T-cell (primary cell): Measurements from ENCODE around the gene IDH1. TPM values are rescaled to one million over a fixed set of nuclear protein-coding genes. Genes with fewer than 3 reads are reported as not detected.

Source experiments
- ATAC-seq, 4 experiments: fragments of 200-7000 bp in 3 of 4; fragments of 150-1000 bp in 1 of 4; cut with Tn5 transposase; replicated peaks in 1 of 4; 1 replicate in 3 of 4; 2 replicates in 1 of 4; pipeline ENCODE4 v1.10.0; 2021; ENCODE audit warnings: moderate library complexity in 3 of 4, mild to moderate bottlenecking in 2 of 4, moderate number of reproducible peaks in 1 of 4
- CTCF ChIA-PET, 2 donors: fragments of 300-600 bp; sonication (Branson Sonifier 250); formaldehyde crosslinking; loops; one replicate each; lab custom pipeline; 2022; ENCODE audit warnings: antibody characterized with exemption in 2 of 2; lab: Charles Lee
- POLR2A ChIA-PET, 2 donors: fragments of 300-600 bp; sonication (Branson Sonifier 250); formaldehyde crosslinking; loops; one replicate each; lab custom pipeline; 2022; ENCODE audit warnings: antibody characterized with exemption in 2 of 2; lab: Charles Lee
- DNase-seq, 35 experiments: peaks; one replicate each; pipeline versions ENCODE4 v3.0.0 to v3.0.0-alpha.2; 2013 to 2023
- H3K27ac ChIP-seq: one replicate; pipeline ENCODE4 v1.5.1; 2013; ENCODE audit warnings: low read length
- H3K27me3 ChIP-seq, 2 experiments: replicated peaks in 1 of 2; 1 replicate in 1 of 2; 2 replicates in 1 of 2; pipeline versions ENCODE4 v1.6.1 to v1.7.0; 2013; ENCODE audit warnings: low read length in 1 of 2, mixed read lengths in 1 of 2; ENCODE audit not compliant: control insufficient read depth in 2 of 2, insufficient read depth in 2 of 2; ENCODE audit errors: extremely low read depth in 1 of 2
- H3K36me3 ChIP-seq, 2 donors: 1 replicate in 1 of 2; 2 replicates in 1 of 2; pipeline versions ENCODE4 v1.6.1 to v1.7.0; 2013; ENCODE audit warnings: low read length in 1 of 2; ENCODE audit not compliant: control insufficient read depth in 2 of 2, insufficient read depth in 1 of 2; ENCODE audit errors: extremely low read depth in 1 of 2
- H3K4me1 ChIP-seq, 2 experiments: 1 replicate in 1 of 2; 2 replicates in 1 of 2; pipeline versions ENCODE4 v1.6.1 to v1.7.0; 2013; ENCODE audit warnings: low read length in 2 of 2, mixed read lengths in 1 of 2; ENCODE audit not compliant: insufficient read depth in 2 of 2, control insufficient read depth in 1 of 2; ENCODE audit errors: extremely low read depth in 1 of 2
- H3K4me3 ChIP-seq, 2 donors: 1 replicate in 1 of 2; 2 replicates in 1 of 2; pipeline versions ENCODE4 v1.5.1 to v1.7.0; 2013; ENCODE audit warnings: mild to moderate bottlenecking in 2 of 2, low read length in 1 of 2, moderate library complexity in 1 of 2; ENCODE audit not compliant: control insufficient read depth in 1 of 2; ENCODE audit errors: extremely low read depth in 1 of 2
- H3K9me3 ChIP-seq: 2 replicates; pipeline ENCODE4 v1.7.0; 2013
- H3K27ac Mint-ChIP-seq, 2 donors: one replicate each; pipeline ENCODE4 v1.8.0; 2020 to 2021; ENCODE audit warnings: mild to moderate bottlenecking in 2 of 2, mixed read lengths in 2 of 2
- H3K27me3 Mint-ChIP-seq, 2 donors: one replicate each; pipeline ENCODE4 v1.8.0; 2021 to 2022; ENCODE audit warnings: mixed read lengths in 2 of 2
- H3K36me3 Mint-ChIP-seq: one replicate; pipeline ENCODE4 v1.8.0; 2021; ENCODE audit warnings: mixed read lengths
- H3K4me1 Mint-ChIP-seq, 3 donors: one replicate each; pipeline ENCODE4 v1.8.0; 2020 to 2022; ENCODE audit warnings: mixed read lengths in 3 of 3, mild to moderate bottlenecking in 1 of 3
- H3K4me3 Mint-ChIP-seq, 3 donors: one replicate each; pipeline ENCODE4 v1.8.0; 2020 to 2022; ENCODE audit warnings: mild to moderate bottlenecking in 3 of 3, mixed read lengths in 3 of 3, moderate library complexity in 3 of 3
- H3K9me3 Mint-ChIP-seq, 3 donors: one replicate each; pipeline ENCODE4 v1.8.0; 2020 to 2022; ENCODE audit warnings: mixed read lengths in 3 of 3
- WGBS: methylation state at CpG from one replicate; pipeline ENCODE4 v1.1.5; 2013; ENCODE audit warnings: missing lambda C conversion rate; ENCODE audit not compliant: insufficient coverage; 5-methylcytosine and 5-hydroxymethylcytosine counted together
- total RNA-seq, 35 experiments: library from RNA in 6 of 35; stranded (reverse) in 6 of 35; fragments of 120-200 nt in 1 of 35; gene quantifications; one replicate each; pipeline versions ENCODE4 v1.2.1 to v1.2.4 and lab custom pipeline; 2013 to 2026

Gene IDH1
- total RNA-seq, 5 donors from 2014 or later (not counting 1 experiment from before 2014, with no cell fraction given): 5.1 to 22.9 (median 22.2) TPM

- no peaks in the 10 kb centered on the region for H3K9me3 ChIP-seq
- H3K27ac ChIP-seq: no peak overlapping the region
- no peaks in the 10 kb centered on the region for H3K4me1 ChIP-seq
- H3K27me3 ChIP-seq: no peaks in the 10 kb centered on the region
- peaks cover 54% of the 10 kb centered on the region for H3K36me3 Mint-ChIP-seq
- ChIA-PET POLR2A (no interaction called here), CTCF (no interaction called here)
- WGBS: no CpG with 5 or more reads among the region's 2 CpGs
- H3K4me1 Mint-ChIP-seq: no peaks in the 10 kb centered on the region
- ATAC-seq (no peak), DNase-seq (no peak)
- H3K4me3 ChIP-seq: no peak overlapping the region
- no peak overlapping the region for H3K27ac Mint-ChIP-seq
- peaks cover 4 to 34% of the 10 kb centered on the region in 2 donors for H3K36me3 ChIP-seq
- peaks cover 4 to 15% (median 15%) of the 10 kb centered on the region in 3 donors for H3K9me3 Mint-ChIP-seq
- H3K4me3 Mint-ChIP-seq: no peak overlapping the region
- no peaks in the 10 kb centered on the region for H3K27me3 Mint-ChIP-seq
Measured at GRCh38 chr2:208235860-208236259, 19.0 kb downstream of the IDH1 start.

- peaks cover 0 to 2% of the 10 kb centered on the region in 2 experiments for H3K27me3 ChIP-seq
- H3K36me3 ChIP-seq: peaks cover 2 to 24% of the 10 kb centered on the region in 2 donors
- no peak overlapping the region for H3K27ac ChIP-seq
- Mint-ChIP-seq H3K9me3 (peaks cover 4 to 22% (median 15%) of the 10 kb centered on the region in 3 donors), H3K4me1 (no peaks in the 10 kb centered on the region), H3K4me3 (no peak overlapping the region), H3K36me3 (peaks cover 48% of the 10 kb centered on the region), H3K27me3 (no peaks in the 10 kb centered on the region), H3K27ac (no peak overlapping the region)
- POLR2A ChIA-PET: no interaction called here
- ATAC-seq: no peak
- no peak for DNase-seq
- WGBS: no CpG with 5 or more reads among the region's 1 CpG
- no peak overlapping the region for H3K4me3 ChIP-seq
- CTCF ChIA-PET: interaction anchor here in 1 of 2 donors (0.6 kb wide), 1 partner anchor 11 kb away, joined by 5 read pairs; no protein-coding TSS in a partner anchor
- H3K4me1 ChIP-seq: no peaks in the 10 kb centered on the region
- H3K9me3 ChIP-seq: no peaks in the 10 kb centered on the region
Measured at GRCh38 chr2:208234786-208235185, 20.1 kb downstream of the IDH1 start.

- ChIA-PET CTCF (interaction anchor here in 1 of 2 donors (0.6 to 0.7 kb wide), 2 partner anchors 99 to 312 kb away, joined by 3 read pairs; no protein-coding TSS in a partner anchor), POLR2A (no interaction called here)
- Histone ChIP-seq H3K27me3 (peaks cover 0 to 2% of the 10 kb centered on the region in 2 experiments), H3K4me3 (no peak overlapping the region), H3K36me3 (no peaks in the 10 kb centered on the region), H3K4me1 (no peaks in the 10 kb centered on the region), H3K27ac (no peak overlapping the region), H3K9me3 (no peaks in the 10 kb centered on the region)
- no peak overlapping the region for H3K4me3 Mint-ChIP-seq
- H3K4me1 Mint-ChIP-seq: no peaks in the 10 kb centered on the region
- H3K27me3 Mint-ChIP-seq: no peaks in the 10 kb centered on the region
- no CpG with 5 or more reads among the region's 1 CpG for WGBS
- ATAC-seq: no peak
- H3K36me3 Mint-ChIP-seq: peaks cover 3% of the 10 kb centered on the region
- H3K27ac Mint-ChIP-seq: no peak overlapping the region
- H3K9me3 Mint-ChIP-seq: peaks cover 4 to 19% (median 8%) of the 10 kb centered on the region in 3 donors
- no peak for DNase-seq
Measured at GRCh38 chr2:208228476-208228875, 26.4 kb downstream of the IDH1 start.

GRCh38 chr2:208227581-208228232, 27.2 kb downstream of the IDH1 start:
- no peak overlapping the region for H3K4me3 ChIP-seq
- CTCF ChIA-PET: no interaction called here

GRCh38 chr2:208224802-208225201, 30.1 kb downstream of the IDH1 start:
- Histone ChIP-seq H3K9me3 (no peaks in the 10 kb centered on the region), H3K27ac (no peak overlapping the region), H3K27me3 (no peaks in the 10 kb centered on the region), H3K4me1 (no peaks in the 10 kb centered on the region), H3K4me3 (no peak overlapping the region), H3K36me3 (no peaks in the 10 kb centered on the region)
- Mint-ChIP-seq H3K9me3 (peaks cover 0 to 8% (median 6%) of the 10 kb centered on the region in 3 donors), H3K4me1 (no peaks in the 10 kb centered on the region), H3K27ac (no peak overlapping the region), H3K4me3 (no peak overlapping the region), H3K36me3 (no peaks in the 10 kb centered on the region), H3K27me3 (no peaks in the 10 kb centered on the region)
- CTCF ChIA-PET: no interaction called here
- no CpG with 5 or more reads among the region's 2 CpGs for WGBS
- ATAC-seq: no peak
- no peak for DNase-seq
- POLR2A ChIA-PET: no interaction called here

More at GRCh38 chr2:208227581-208228232, 27.2 kb downstream of the IDH1 start:
- POLR2A ChIA-PET: no interaction called here
- Histone ChIP-seq H3K27ac (no peak overlapping the region), H3K9me3 (no peaks in the 10 kb centered on the region), H3K27me3 (peaks cover 0 to 2% of the 10 kb centered on the region in 2 experiments), H3K4me1 (no peaks in the 10 kb centered on the region), H3K36me3 (no peaks in the 10 kb centered on the region)
- peaks cover 3% of the 10 kb centered on the region for H3K36me3 Mint-ChIP-seq
- no peak overlapping the region for H3K27ac Mint-ChIP-seq
- no peaks in the 10 kb centered on the region for H3K4me1 Mint-ChIP-seq
- H3K4me3 Mint-ChIP-seq: no peak overlapping the region
- no peaks in the 10 kb centered on the region for H3K27me3 Mint-ChIP-seq
- DNase-seq: no peak
- 94% methylated on average over 33 of the region's 33 CpGs for WGBS
- no peak for ATAC-seq
- H3K9me3 Mint-ChIP-seq: peaks cover 4 to 19% (median 8%) of the 10 kb centered on the region in 3 donors

GRCh38 chr2:208222351-208222750, 32.5 kb downstream of the IDH1 start:
- Mint-ChIP-seq H3K4me3 (no peak overlapping the region), H3K36me3 (no peaks in the 10 kb centered on the region), H3K27ac (no peak overlapping the region), H3K27me3 (no peaks in the 10 kb centered on the region), H3K4me1 (no peaks in the 10 kb centered on the region), H3K9me3 (peaks cover 0 to 11% (median 6%) of the 10 kb centered on the region in 3 donors)
- Histone ChIP-seq H3K27ac (no peak overlapping the region), H3K4me3 (no peak overlapping the region), H3K9me3 (no peaks in the 10 kb centered on the region), H3K36me3 (no peaks in the 10 kb centered on the region), H3K4me1 (no peaks in the 10 kb centered on the region), H3K27me3 (no peaks in the 10 kb centered on the region)
- DNase-seq (no peak), ATAC-seq (no peak)
- ChIA-PET POLR2A (no interaction called here), CTCF (no interaction called here)
- 100% methylated on average over 1 of the region's 3 CpGs for WGBS
